Measurements from ENCODE around the gene RTKN. TPM values are rescaled to one million over a fixed set of nuclear protein-coding genes. Genes with fewer than 3 reads are reported as not detected.
A peak's percentile ranks its signal among the peaks of the same experiment; 100 is the strongest.

RTKN gene
- total and polyA plus RNA-seq, 2 of the 13 experiments (the other 11 are each of a cell fraction or from before 2014, with no cell fraction given), result 159 to 166 TPM

GRCh38 chr2:74486141-74486540 lies 44.4 kb upstream of the RTKN start (continued):
- TF ChIP-seq CEBPB (IDR thresholded peaks at IDR 0.05; ENCODE audit: borderline replicate concordance, low read depth, low read length), result peak; percentile 35; the same call in 1 of the 2 replicates
- no peak for TF ChIP-seq SOX13 (IDR thresholded peaks at IDR 0.05)
- peak in 1 of 2 experiments; percentile 71; a peak in 2 of 4 replicates for TF ChIP-seq SOX13 (CRISPR knock-in tag; conservative IDR thresholded peaks at IDR 0.05 in 1 of 2, IDR thresholded peaks at IDR 0.05 in 1 of 2)
- TF ChIP-seq ZNF792 (CRISPR knock-in tag; IDR thresholded peaks at IDR 0.05), result no peak
- 0 out of 2 replicates have a peak, but pooled peaks have one; percentile 21 for TF ChIP-seq ZNF770 (CRISPR knock-in tag; IDR thresholded peaks at IDR 0.05)
- TF ChIP-seq FOXA3 (CRISPR knock-in tag; IDR thresholded peaks at IDR 0.05), result peak; percentile 83
- peak; percentile 60; the same call in 1 of the 2 replicates for TF ChIP-seq ZNF761 (CRISPR knock-in tag; conservative IDR thresholded peaks at IDR 0.05)
- no peak for TF ChIP-seq ZHX2 (IDR thresholded peaks at IDR 0.05; ENCODE audit: low read depth)
- TF ChIP-seq ZHX2 (CRISPR knock-in tag; IDR thresholded peaks at IDR 0.05; ENCODE audit: borderline replicate concordance), result no peak
- TF ChIP-seq ZNF362 (CRISPR knock-in tag; IDR thresholded peaks at IDR 0.05; ENCODE audit: borderline replicate concordance), result peak; percentile 97
- TF ChIP-seq PPARG (CRISPR knock-in tag; conservative IDR thresholded peaks at IDR 0.05), result peak; percentile 68
- no peak for TF ChIP-seq ZNF674 (CRISPR knock-in tag; IDR thresholded peaks at IDR 0.05; ENCODE audit: low read depth)
- no peak for TF ChIP-seq SSRP1 (CRISPR knock-in tag; IDR thresholded peaks at IDR 0.05)
- no peak for TF ChIP-seq MLX (CRISPR knock-in tag; IDR thresholded peaks at IDR 0.05)
- TF ChIP-seq ZNF614 (CRISPR knock-in tag; IDR thresholded peaks at IDR 0.05; ENCODE audit: borderline replicate concordance), result peak; percentile 65; the same call in 1 of the 2 replicates
